Stomach (tissue), 9 donors: ENCODE measurements around the gene KCNJ4. TPM values are rescaled to one million over a fixed set of nuclear protein-coding genes. Genes with fewer than 3 reads are reported as not detected.

Experiments used
- DNase-seq, 2 donors: peaks; one replicate each; pipeline versions ENCODE4 v3.0.0 to v3.0.0-alpha.2; 2013 to 2019
- H3K27ac ChIP-seq, 5 donors: fragments of 200-600 bp in 4 of 5; sonication (generic) in 4 of 5; one replicate each; pipeline ENCODE4 v1.5.1; 2013 to 2019; ENCODE audit warnings: mild to moderate bottlenecking in 1 of 5, moderate library complexity in 1 of 5
- H3K27me3 ChIP-seq, 3 donors: fragments of 200-600 bp; sonication (generic); one replicate each; pipeline ENCODE4 v1.5.1; 2017 to 2019; ENCODE audit warnings: mixed run types in 1 of 3
- H3K36me3 ChIP-seq, 4 donors: fragments of 200-600 bp; sonication (generic); 1 replicate in 3 of 4; 2 replicates in 1 of 4; pipeline ENCODE4 v1.5.1; 2016 to 2019
- H3K4me1 ChIP-seq, 4 donors: fragments of 200-600 bp; sonication (generic); one replicate each; pipeline ENCODE4 v1.5.1; 2016 to 2019
- H3K4me3 ChIP-seq, 4 donors: fragments of 200-600 bp; sonication (generic) in 3 of 4; one replicate each; pipeline ENCODE4 v1.5.1; 2016 to 2019; ENCODE audit warnings: mild to moderate bottlenecking in 1 of 4
- H3K9me3 ChIP-seq, 4 donors: fragments of 200-600 bp; sonication (generic); one replicate each; pipeline ENCODE4 v1.5.1; 2016 to 2019
- EP300 ChIP-seq: sonication (generic); formaldehyde crosslinking; IDR thresholded peaks from one replicate; pipeline ENCODE4 v1.6.1; 2017; ENCODE audit warnings: antibody characterized with exemption
- POLR2A ChIP-seq, 4 donors: fragments of 450-650 bp; IDR thresholded peaks; one replicate each; pipeline ENCODE4 v1.6.1; 2016; ENCODE audit warnings: antibody characterized with exemption in 4 of 4, control low read depth in 2 of 4, mild to moderate bottlenecking in 1 of 4, moderate library complexity in 1 of 4
- POLR2AphosphoS5 ChIP-seq, 3 donors: sonication (generic); formaldehyde crosslinking; IDR thresholded peaks; one replicate each; pipeline ENCODE4 v1.6.1; 2016; ENCODE audit warnings: antibody characterized with exemption in 3 of 3
- WGBS, 5 donors: extraction: QIAGEN DNeasy Blood & Tissue Kit in 3 of 5; methylation state at CpG; one replicate each; pipeline versions ENCODE4 v1.1.5 to v1.1.7; 2013 to 2018; 5-methylcytosine and 5-hydroxymethylcytosine counted together
- intact Hi-C: fragments of 100-400 bp; cut with DNase I; formaldehyde crosslinking; loops from one replicate; pipeline ENCODE4 v1.15.1; 2023; ENCODE audit warnings: low total_unique reads
- polyA plus RNA-seq, 3 donors: library from polyadenylated mRNA; stranded (reverse); fragments of 200-250 nt; gene quantifications; one replicate each; pipeline ENCODE4 v1.2.3, GENCODE V29; 2013
- total RNA-seq, 5 donors: library from RNA; depleted of rRNA; stranded (reverse); fragments of >200 nt; gene quantifications; one replicate each; pipeline versions ENCODE4 v1.1.0 to v1.2.3, GENCODE V29; 2014 to 2016
- TF ChIP-seq, protein P1 (sequence below), 7 experiments: fragments of 450-650 bp in 4 of 7; fragments of 200-600 bp in 3 of 7; sonication (generic) in 3 of 7; IDR thresholded peaks; one replicate each; pipeline ENCODE4 v1.5.1; 2016 to 2019; ENCODE audit warnings: antibody characterized with exemption in 7 of 7, control low read depth in 2 of 7, mild to moderate bottlenecking in 1 of 7
- donor health status: healthy with polysubstance abuse.
- donor health status: Bipolar disorder and iron deficiency.
- donor health status: healthy.

KCNJ4 gene
- total and polyA plus RNA-seq, 8 donors, result not detected

- intact Hi-C loops, result no loop called here
- Histone ChIP-seq H3K27ac (no peak overlapping the region), H3K36me3 (no peaks in the 10 kb centered on the region), H3K9me3 (no peaks in the 10 kb centered on the region), H3K27me3 (peaks cover 0 to 78% (median 37%) of the 10 kb centered on the region in 3 donors), H3K4me1 (no peaks in the 10 kb centered on the region), H3K4me3 (no peak overlapping the region)
- TF ChIP-seq POLR2A (IDR thresholded peaks at IDR 0.05) (no peak), POLR2AphosphoS5 (IDR thresholded peaks at IDR 0.05) (no peak), EP300 (no peak)
- TF ChIP-seq, protein P1, sequence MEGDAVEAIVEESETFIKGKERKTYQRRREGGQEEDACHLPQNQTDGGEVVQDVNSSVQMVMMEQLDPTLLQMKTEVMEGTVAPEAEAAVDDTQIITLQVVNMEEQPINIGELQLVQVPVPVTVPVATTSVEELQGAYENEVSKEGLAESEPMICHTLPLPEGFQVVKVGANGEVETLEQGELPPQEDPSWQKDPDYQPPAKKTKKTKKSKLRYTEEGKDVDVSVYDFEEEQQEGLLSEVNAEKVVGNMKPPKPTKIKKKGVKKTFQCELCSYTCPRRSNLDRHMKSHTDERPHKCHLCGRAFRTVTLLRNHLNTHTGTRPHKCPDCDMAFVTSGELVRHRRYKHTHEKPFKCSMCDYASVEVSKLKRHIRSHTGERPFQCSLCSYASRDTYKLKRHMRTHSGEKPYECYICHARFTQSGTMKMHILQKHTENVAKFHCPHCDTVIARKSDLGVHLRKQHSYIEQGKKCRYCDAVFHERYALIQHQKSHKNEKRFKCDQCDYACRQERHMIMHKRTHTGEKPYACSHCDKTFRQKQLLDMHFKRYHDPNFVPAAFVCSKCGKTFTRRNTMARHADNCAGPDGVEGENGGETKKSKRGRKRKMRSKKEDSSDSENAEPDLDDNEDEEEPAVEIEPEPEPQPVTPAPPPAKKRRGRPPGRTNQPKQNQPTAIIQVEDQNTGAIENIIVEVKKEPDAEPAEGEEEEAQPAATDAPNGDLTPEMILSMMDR (IDR thresholded peaks at IDR 0.05), result no peak
- 43 to 54% (median 50%) methylated on average over 4 to 9 of the region's 9 CpGs for WGBS, 5 donors
- DNase-seq, result no peak
Observed at GRCh38 chr22:38446018-38446601, 8.9 kb downstream of the KCNJ4 start.

- Histone ChIP-seq H3K27ac (no peak overlapping the region), H3K4me1 (no peaks in the 10 kb centered on the region), H3K9me3 (no peaks in the 10 kb centered on the region), H3K36me3 (no peaks in the 10 kb centered on the region), H3K27me3 (peaks cover 0 to 74% (median 40%) of the 10 kb centered on the region in 3 donors), H3K4me3 (no peak overlapping the region)
- TF ChIP-seq, protein P1 (IDR thresholded peaks at IDR 0.05), result no peak
- TF ChIP-seq EP300 (no peak), POLR2AphosphoS5 (IDR thresholded peaks at IDR 0.05) (no peak), POLR2A (IDR thresholded peaks at IDR 0.05) (no peak)
- intact Hi-C loops, result no loop called here
- 87 to 92% (median 89%) methylated on average over 10 of the region's 10 CpGs for WGBS, 5 donors
- DNase-seq, result no peak
Observed at GRCh38 chr22:38444783-38445182, 10.2 kb downstream of the KCNJ4 start.

DNA sequence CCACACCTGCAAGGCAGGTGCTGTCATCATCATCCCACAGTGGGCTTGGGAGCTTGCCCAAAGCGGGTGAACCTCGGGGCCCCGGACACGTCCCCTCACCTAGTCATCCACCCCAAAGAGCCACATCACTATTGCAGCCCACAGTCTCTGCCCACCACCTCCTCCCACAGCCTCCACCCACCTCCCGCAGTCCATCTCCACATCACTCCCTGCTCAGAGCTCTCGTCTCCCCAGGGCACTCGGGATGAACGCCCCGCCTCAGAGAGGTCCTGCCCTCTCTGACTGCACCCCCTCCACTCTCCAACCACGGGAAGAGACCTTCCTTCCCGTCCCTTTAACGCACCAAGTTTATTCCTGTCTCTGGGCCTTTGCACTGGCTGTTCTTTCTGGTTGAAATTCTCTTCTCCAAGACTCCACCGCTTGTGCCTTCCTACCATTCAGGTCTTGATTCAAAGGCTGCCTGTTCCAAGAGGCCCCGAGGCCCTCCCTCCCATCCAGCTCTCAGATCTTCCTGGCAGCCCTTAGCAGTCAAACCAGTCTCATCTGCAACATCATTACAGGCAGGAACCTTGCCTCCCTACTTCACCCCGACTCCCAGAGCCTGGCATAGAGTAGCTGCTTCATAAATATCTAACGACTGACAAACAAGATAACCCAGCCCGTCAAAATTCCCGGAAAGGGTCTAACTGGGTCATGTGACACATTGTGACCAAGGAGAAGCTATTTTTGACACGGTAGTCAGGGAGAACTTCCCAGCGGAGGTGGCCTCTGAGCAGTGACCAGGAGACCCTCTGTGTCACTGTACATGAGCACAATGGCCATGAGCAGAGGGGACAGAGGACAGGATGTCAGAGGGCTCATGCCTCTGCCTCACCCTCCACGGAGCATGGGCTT is 11.1 kb downstream of the KCNJ4 start:
- no peaks in the 10 kb centered on the region for H3K4me1 ChIP-seq
- no peak overlapping the region for H3K27ac ChIP-seq
- H3K4me3 ChIP-seq, result no peak overlapping the region
- WGBS, 5 donors, result 46 to 55% (median 53%) methylated on average over 17 to 21 of the region's 21 CpGs
- intact Hi-C loops, result no loop called here
- no peaks in the 10 kb centered on the region for H3K36me3 ChIP-seq
- TF ChIP-seq POLR2A (IDR thresholded peaks at IDR 0.05), result no peak
- TF ChIP-seq POLR2AphosphoS5 (IDR thresholded peaks at IDR 0.05), result no peak
- TF ChIP-seq, protein P1 (IDR thresholded peaks at IDR 0.05), result no peak
- TF ChIP-seq EP300, result no peak
- DNase-seq, result no peak
- H3K27me3 ChIP-seq, result peaks cover 0 to 64% (median 34%) of the 10 kb centered on the region in 3 donors
- H3K9me3 ChIP-seq, result no peaks in the 10 kb centered on the region

DNA sequence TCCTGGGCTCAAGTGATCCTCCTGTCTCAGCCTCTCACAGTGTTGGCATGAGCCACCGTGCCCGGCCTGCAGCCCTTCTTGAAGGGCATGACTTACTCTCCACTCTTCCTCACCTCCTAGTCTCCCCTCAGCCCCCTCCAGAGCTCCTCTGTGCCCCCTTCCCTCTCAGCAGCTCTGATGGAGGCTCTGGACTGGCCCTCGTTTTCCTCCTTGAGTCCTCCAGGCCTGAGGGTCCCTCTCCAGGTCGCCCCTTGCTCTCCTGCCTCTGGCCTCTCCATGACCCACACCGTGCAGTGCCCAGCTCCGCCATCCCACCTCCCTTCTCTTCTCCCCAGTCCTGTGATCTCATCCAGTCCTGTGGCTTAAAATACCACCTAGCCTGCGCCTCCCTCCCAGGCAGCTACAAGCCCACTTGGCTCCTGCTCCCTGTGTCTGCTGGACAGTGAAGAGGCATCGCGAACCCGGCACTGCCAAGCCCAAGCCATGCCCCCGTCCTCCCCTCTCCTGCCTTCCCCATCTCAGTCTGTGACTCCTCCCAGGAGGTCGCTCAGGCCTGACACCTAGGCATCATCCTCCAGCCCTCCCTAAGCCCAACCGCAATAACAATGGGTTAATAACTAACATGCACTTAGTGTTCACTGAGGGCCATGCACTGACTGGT is 11.9 kb downstream of the KCNJ4 start:
- 57 to 65% (median 62%) methylated on average over 12 to 13 of the region's 13 CpGs for WGBS, 5 donors
- H3K27ac ChIP-seq, result no peak overlapping the region
- peaks cover 0 to 57% (median 27%) of the 10 kb centered on the region in 3 donors for H3K27me3 ChIP-seq
- TF ChIP-seq POLR2AphosphoS5 (IDR thresholded peaks at IDR 0.05), result no peak
- TF ChIP-seq, protein P1 (IDR thresholded peaks at IDR 0.05), result no peak
- TF ChIP-seq EP300, result no peak
- TF ChIP-seq POLR2A (IDR thresholded peaks at IDR 0.05), result no peak
- DNase-seq, result no peak
- no peaks in the 10 kb centered on the region for H3K36me3 ChIP-seq
- H3K4me1 ChIP-seq, result no peaks in the 10 kb centered on the region
- H3K4me3 ChIP-seq, result no peak overlapping the region
- intact Hi-C loops, result no loop called here
- H3K9me3 ChIP-seq, result no peaks in the 10 kb centered on the region
